ENCODE results near the gene FBXO46. TPM values are rescaled to one million over a fixed set of nuclear protein-coding genes. Genes with fewer than 3 reads are reported as not detected.

The FBXO46 gene
- total and polyA plus RNA-seq, 2 of the 13 experiments (the other 11 are each of a cell fraction or from before 2014, with no cell fraction given), result 6.2 to 6.4 TPM

DNA sequence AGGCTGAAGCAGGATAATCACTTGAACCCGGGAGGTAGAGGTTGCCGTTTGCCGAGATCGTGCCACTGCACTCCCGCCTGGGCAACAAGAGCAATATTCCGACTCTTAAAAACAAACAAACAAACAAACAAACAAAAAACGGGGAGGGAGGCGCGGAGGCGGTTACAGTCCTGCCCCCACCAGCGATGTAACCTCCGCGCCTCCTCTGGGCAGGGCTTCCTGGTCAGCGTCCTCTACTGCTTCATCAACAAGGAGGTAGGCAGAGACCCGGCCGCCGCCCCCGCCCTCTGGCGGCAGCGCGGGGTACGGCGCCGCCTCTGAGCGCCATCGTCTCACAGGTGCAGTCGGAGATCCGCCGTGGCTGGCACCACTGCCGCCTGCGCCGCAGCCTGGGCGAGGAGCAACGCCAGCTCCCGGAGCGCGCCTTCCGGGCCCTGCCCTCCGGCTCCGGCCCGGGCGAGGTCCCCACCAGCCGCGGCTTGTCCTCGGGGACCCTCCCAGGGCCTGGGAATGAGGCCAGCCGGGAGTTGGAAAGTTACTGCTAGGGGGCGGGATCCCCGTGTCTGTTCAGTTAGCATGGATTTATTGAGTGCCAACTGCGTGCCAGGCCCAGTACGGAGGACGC is 49.2 kb downstream of the FBXO46 start (continued):
- TF ChIP-seq MYNN (CRISPR knock-in tag; IDR thresholded peaks at IDR 0.05; ENCODE audit: low read depth) (no peak), ZNF713 (CRISPR knock-in tag; IDR thresholded peaks at IDR 0.05) (0 out of 2 replicates have a peak, but pooled peaks have one; percentile 53), POLR2AphosphoS5 (IDR thresholded peaks at IDR 0.05; ENCODE audit: low read depth, low read length) (no peak), ZBTB7A (CRISPR knock-in tag; IDR thresholded peaks at IDR 0.05) (no peak), SIX4 (CRISPR knock-in tag; IDR thresholded peaks at IDR 0.05) (no peak), MED8 (CRISPR knock-in tag; IDR thresholded peaks at IDR 0.05; ENCODE audit: insufficient replicate concordance) (peak; percentile 29), NONO (IDR thresholded peaks at IDR 0.05) (no peak), NONO (CRISPR knock-in tag; conservative IDR thresholded peaks at IDR 0.05) (no peak; the same call in 1 of the 2 replicates), CREM (IDR thresholded peaks at IDR 0.05) (no peak), CREM (CRISPR knock-in tag; IDR thresholded peaks at IDR 0.05) (no peak), BHLHE40 (IDR thresholded peaks at IDR 0.05; ENCODE audit: low read length) (no peak)
- TF ChIP-seq, protein P1, sequence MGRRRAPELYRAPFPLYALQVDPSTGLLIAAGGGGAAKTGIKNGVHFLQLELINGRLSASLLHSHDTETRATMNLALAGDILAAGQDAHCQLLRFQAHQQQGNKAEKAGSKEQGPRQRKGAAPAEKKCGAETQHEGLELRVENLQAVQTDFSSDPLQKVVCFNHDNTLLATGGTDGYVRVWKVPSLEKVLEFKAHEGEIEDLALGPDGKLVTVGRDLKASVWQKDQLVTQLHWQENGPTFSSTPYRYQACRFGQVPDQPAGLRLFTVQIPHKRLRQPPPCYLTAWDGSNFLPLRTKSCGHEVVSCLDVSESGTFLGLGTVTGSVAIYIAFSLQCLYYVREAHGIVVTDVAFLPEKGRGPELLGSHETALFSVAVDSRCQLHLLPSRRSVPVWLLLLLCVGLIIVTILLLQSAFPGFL (CRISPR knock-in tag; IDR thresholded peaks at IDR 0.05), result no peak
- TF ChIP-seq, protein P2, sequence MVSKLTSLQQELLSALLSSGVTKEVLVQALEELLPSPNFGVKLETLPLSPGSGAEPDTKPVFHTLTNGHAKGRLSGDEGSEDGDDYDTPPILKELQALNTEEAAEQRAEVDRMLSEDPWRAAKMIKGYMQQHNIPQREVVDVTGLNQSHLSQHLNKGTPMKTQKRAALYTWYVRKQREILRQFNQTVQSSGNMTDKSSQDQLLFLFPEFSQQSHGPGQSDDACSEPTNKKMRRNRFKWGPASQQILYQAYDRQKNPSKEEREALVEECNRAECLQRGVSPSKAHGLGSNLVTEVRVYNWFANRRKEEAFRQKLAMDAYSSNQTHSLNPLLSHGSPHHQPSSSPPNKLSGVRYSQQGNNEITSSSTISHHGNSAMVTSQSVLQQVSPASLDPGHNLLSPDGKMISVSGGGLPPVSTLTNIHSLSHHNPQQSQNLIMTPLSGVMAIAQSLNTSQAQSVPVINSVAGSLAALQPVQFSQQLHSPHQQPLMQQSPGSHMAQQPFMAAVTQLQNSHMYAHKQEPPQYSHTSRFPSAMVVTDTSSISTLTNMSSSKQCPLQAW (CRISPR knock-in tag; IDR thresholded peaks at IDR 0.05), result no peak
- TF ChIP-seq, protein P3, sequence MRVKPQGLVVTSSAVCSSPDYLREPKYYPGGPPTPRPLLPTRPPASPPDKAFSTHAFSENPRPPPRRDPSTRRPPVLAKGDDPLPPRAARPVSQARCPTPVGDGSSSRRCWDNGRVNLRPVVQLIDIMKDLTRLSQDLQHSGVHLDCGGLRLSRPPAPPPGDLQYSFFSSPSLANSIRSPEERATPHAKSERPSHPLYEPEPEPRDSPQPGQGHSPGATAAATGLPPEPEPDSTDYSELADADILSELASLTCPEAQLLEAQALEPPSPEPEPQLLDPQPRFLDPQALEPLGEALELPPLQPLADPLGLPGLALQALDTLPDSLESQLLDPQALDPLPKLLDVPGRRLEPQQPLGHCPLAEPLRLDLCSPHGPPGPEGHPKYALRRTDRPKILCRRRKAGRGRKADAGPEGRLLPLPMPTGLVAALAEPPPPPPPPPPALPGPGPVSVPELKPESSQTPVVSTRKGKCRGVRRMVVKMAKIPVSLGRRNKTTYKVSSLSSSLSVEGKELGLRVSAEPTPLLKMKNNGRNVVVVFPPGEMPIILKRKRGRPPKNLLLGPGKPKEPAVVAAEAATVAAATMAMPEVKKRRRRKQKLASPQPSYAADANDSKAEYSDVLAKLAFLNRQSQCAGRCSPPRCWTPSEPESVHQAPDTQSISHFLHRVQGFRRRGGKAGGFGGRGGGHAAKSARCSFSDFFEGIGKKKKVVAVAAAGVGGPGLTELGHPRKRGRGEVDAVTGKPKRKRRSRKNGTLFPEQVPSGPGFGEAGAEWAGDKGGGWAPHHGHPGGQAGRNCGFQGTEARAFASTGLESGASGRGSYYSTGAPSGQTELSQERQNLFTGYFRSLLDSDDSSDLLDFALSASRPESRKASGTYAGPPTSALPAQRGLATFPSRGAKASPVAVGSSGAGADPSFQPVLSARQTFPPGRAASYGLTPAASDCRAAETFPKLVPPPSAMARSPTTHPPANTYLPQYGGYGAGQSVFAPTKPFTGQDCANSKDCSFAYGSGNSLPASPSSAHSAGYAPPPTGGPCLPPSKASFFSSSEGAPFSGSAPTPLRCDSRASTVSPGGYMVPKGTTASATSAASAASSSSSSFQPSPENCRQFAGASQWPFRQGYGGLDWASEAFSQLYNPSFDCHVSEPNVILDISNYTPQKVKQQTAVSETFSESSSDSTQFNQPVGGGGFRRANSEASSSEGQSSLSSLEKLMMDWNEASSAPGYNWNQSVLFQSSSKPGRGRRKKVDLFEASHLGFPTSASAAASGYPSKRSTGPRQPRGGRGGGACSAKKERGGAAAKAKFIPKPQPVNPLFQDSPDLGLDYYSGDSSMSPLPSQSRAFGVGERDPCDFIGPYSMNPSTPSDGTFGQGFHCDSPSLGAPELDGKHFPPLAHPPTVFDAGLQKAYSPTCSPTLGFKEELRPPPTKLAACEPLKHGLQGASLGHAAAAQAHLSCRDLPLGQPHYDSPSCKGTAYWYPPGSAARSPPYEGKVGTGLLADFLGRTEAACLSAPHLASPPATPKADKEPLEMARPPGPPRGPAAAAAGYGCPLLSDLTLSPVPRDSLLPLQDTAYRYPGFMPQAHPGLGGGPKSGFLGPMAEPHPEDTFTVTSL (CRISPR knock-in tag; IDR thresholded peaks at IDR 0.05; ENCODE audit: borderline replicate concordance), result no peak
- TF ChIP-seq, protein P4, sequence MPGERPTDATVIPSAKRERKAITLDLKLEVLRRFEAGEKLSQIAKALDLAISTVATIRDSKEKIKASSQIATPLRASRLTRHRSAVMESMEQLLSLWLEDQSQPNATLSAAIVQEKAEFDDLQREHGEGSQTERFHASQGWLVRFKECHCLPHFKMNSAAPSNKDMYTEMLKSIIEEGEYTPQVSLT (CRISPR knock-in tag; IDR thresholded peaks at IDR 0.05; ENCODE audit: borderline replicate concordance, low read depth), result no peak
- TF ChIP-seq, protein P5, sequence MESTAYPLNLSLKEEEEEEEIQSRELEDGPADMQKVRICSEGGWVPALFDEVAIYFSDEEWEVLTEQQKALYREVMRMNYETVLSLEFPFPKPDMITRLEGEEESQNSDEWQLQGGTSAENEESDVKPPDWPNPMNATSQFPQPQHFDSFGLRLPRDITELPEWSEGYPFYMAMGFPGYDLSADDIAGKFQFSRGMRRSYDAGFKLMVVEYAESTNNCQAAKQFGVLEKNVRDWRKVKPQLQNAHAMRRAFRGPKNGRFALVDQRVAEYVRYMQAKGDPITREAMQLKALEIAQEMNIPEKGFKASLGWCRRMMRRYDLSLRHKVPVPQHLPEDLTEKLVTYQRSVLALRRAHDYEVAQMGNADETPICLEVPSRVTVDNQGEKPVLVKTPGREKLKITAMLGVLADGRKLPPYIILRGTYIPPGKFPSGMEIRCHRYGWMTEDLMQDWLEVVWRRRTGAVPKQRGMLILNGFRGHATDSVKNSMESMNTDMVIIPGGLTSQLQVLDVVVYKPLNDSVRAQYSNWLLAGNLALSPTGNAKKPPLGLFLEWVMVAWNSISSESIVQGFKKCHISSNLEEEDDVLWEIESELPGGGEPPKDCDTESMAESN (CRISPR knock-in tag; conservative IDR thresholded peaks at IDR 0.05), result peak; percentile 80
- TF ChIP-seq, protein P6, sequence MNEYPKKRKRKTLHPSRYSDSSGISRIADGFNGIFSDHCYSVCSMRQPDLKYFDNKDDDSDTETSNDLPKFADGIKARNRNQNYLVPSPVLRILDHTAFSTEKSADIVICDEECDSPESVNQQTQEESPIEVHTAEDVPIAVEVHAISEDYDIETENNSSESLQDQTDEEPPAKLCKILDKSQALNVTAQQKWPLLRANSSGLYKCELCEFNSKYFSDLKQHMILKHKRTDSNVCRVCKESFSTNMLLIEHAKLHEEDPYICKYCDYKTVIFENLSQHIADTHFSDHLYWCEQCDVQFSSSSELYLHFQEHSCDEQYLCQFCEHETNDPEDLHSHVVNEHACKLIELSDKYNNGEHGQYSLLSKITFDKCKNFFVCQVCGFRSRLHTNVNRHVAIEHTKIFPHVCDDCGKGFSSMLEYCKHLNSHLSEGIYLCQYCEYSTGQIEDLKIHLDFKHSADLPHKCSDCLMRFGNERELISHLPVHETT (CRISPR knock-in tag; conservative IDR thresholded peaks at IDR 0.05), result no peak
